D721Med (cell line): ENCODE data around the gene TNXB.
"Not testable (repeated sequence)": the region's sequence is repeated elsewhere in the genome, so short reads cannot be mapped to it uniquely, and the experiment has no call there.

Experiments
- DNase-seq: peaks from one replicate; pipeline ENCODE4 v3.0.0; 2011; ENCODE audit warnings: low spot score; ENCODE audit not compliant: insufficient read length
- FAIRE-seq: peaks from 2 replicates; lab custom pipeline; 2011; peaks lifted over from hg19 to GRCh38; lab: Jason Lieb, UNC
- TF ChIP-seq, protein P1 (sequence below): IDR thresholded peaks from 2 replicates; pipeline ENCODE4 v1.5.1; 2012; ENCODE audit warnings: mild to moderate bottlenecking, control low read depth; ENCODE audit not compliant: insufficient read depth; ENCODE audit errors: missing control alignments

The TNXB gene

DNA sequence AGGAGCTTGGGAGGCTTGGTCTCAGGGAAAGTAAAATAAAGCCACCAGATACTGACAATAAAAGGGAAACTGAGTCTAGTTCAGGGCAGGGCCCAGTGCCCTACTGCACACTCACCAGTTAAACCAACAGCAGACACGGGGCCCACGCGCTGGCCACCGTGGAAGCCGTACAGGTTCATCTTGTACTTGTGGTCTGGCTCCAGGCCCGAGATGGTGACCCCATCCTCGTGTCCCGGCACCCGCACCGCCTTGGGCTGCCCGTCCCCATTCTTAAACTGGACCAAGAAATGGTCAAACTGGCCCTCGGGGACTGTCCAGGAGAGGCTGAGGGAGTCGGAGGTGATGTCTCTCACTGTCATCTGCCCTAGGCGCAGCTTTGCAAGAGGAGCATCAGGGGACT lies 44.4 kb downstream of the TNXB start:
- TF ChIP-seq, protein P1, sequence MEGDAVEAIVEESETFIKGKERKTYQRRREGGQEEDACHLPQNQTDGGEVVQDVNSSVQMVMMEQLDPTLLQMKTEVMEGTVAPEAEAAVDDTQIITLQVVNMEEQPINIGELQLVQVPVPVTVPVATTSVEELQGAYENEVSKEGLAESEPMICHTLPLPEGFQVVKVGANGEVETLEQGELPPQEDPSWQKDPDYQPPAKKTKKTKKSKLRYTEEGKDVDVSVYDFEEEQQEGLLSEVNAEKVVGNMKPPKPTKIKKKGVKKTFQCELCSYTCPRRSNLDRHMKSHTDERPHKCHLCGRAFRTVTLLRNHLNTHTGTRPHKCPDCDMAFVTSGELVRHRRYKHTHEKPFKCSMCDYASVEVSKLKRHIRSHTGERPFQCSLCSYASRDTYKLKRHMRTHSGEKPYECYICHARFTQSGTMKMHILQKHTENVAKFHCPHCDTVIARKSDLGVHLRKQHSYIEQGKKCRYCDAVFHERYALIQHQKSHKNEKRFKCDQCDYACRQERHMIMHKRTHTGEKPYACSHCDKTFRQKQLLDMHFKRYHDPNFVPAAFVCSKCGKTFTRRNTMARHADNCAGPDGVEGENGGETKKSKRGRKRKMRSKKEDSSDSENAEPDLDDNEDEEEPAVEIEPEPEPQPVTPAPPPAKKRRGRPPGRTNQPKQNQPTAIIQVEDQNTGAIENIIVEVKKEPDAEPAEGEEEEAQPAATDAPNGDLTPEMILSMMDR, result no peak
- FAIRE-seq (no peak), DNase-seq (no peak)

DNA sequence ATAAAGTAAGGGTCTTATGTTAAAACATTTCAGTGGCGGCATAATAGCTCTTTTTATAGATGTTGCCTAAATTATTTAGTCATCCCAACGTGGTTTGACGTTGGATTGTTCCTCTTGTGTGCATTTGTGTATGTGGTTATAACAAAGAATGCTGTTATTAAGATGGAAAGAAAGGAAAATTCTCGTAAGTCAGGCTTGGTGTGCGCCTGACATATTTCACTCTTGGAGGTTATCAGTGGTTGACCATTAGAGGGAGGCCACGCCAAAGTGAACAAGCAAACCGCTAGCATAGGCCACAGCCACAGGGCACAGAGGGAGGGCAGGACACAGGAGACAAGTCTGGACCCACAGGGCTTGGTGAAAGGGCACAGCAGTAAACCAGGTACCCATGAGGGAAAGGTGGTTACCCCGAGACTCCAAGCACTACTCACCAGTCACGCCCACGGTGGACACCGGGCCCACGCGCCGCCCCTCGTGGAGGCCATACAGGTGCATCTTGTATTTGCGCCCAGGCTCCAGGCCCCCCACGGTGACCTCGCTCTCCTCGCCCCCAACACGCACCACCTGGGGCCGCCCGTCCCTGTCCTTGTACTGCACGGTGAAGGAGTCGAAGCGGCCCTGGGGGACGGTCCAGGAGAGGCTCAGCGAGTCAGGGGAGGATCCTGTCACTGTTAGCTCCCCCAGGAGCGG lies 48.0 kb downstream of the TNXB start:
- TF ChIP-seq, protein P1, result no peak
- no peak for FAIRE-seq

DNA sequence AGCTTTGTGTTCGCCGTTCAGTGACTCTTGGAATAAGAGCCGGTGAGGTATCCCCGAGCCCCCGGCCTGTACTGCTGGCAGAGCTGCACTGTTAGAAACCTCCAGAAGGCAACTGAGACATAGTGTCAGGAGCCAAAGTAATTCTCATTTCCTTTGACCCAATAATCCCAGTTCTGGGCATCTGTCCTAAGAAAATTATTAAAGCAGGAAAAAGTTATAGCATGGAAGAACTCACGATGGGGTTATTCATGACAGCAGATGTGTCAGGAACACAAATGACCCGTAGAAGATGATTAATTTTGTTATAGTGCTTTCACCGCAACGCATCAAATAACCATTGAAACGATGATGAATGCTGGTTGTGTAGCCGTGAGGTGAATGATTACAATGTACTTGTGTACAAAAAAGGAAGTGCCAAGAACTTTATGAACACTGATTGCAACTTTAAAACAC lies 50.6 kb downstream of the TNXB start:
- DNase-seq (no peak), FAIRE-seq (no peak)
- TF ChIP-seq, protein P1, result no peak

More for the DNA sequence above, 48.0 kb downstream of the TNXB start:
- DNase-seq, result no peak

DNA sequence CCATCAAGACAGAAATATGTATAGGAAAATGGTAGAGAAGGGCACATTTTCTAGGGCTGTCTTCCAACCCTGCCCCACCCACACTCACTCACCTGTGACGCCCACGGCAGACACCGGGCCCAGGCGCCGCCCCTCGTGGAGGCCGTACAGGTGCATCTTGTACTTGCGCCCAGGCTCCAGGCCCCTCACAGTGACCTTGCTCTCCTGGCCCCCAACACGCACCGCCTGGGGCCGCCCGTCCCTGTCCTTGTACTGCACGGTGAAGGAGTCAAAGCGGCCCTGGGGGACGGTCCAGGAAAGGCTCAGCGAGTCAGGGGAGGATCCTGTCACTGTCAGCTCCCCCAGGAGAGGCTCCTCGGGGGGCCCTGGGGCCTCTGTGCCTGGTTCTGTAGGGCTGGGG lies 51.2 kb downstream of the TNXB start:
- no peak for DNase-seq
- FAIRE-seq, result no peak
- TF ChIP-seq, protein P1, result no peak

DNA sequence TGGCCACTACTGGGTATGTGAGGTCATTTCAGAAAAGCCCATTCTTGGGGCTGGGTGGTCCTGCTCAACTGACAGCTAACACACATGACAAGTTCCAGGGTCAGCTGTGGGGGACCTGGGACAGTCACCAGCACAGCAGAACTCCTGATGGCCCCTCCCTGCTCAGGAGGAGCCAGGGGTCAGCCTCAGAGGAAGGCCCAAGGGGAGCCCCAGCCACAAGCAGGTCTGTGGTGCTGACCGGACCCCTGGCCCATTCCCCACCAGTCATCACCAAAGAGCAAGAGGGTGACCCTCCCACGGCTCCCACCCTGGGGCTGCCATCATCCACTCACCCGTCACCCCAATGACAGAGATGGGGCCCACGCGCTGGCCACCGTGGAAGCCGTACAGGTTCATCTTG lies 52.9 kb downstream of the TNXB start:
- DNase-seq (no peak), FAIRE-seq (no peak)
- TF ChIP-seq, protein P1, result no peak

DNA sequence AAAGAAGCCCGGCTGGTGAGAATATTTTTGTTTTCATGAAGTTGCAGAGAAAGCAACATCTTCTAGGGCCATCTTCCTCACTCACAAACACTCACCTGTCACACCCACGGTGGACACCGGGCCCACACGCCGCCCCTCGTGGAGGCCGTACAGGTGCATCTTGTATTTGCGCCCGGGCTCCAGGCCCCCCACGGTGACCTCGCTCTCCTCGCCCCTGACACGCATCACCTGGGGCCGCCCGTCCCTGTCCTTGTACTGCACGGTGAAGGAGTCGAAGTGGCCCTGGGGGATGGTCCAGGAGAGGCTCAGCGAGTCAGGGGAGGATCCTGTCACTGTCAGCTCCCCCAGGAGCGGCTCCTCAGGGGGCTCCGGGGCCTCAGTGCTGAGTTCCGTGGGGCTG lies 53.4 kb downstream of the TNXB start:
- DNase-seq, FAIRE-seq: not testable (repeated sequence)

DNA sequence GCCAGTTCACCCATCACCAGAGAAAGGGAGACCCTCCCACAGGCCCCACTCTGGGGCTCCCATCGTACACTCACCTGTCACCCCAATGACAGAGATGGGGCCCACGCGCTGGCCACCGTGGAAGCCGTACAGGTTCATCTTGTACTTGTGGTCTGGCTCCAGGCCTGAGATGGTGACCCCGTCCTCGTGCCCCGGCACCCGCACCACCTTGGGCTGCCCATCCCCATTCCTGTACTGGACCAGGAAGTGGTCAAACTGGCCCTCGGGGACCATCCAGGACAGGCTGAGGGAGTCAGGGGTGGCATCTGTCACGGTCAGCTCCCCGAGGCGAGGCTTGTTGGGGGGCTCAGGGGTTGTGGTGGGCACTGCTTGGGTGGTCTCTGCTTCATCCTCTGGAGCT lies 55.8 kb downstream of the TNXB start:
- not testable (repeated sequence) for DNase-seq, FAIRE-seq

DNA sequence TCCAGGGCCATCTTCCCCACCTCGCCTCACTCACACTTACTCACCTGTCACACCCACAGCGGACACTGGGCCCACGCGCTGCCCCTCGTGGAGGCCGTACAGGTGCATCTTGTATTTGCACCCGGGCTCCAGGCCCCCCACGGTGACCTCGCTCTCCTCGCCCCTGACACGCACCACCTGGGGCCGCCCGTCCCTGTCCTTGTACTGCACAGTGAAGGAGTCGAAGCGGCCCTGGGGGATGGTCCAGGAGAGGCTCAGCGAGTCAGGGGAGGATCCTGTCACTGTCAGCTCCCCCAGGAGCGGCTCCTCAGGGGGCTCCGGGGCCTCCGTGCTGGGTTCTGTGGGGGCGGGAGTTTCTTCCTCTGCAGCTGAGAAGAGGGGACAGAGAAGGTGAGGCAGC lies 56.5 kb downstream of the TNXB start:
- not testable (repeated sequence) for DNase-seq, FAIRE-seq

DNA sequence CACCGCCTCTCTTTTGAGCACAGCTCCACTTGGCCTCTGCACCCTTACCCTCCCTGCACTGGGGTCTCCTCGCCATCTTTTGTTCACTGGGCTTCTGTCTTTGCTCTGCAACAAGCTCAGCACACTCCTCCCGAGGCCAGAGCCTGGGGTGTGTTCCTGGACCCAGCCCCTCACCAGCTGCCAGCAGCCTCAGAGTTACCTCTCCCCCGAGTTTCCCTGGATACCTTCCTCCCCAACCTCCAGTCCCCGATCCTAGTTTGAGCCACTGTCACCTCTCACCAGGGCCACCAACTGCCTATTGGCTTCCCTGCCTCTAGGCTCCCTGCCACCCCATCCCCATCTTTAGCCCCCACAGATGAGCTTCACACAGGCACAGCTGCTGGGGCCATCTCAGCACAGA lies 58.6 kb downstream of the TNXB start:
- no peak for DNase-seq
- TF ChIP-seq, protein P1, result no peak
- no peak for FAIRE-seq

DNA sequence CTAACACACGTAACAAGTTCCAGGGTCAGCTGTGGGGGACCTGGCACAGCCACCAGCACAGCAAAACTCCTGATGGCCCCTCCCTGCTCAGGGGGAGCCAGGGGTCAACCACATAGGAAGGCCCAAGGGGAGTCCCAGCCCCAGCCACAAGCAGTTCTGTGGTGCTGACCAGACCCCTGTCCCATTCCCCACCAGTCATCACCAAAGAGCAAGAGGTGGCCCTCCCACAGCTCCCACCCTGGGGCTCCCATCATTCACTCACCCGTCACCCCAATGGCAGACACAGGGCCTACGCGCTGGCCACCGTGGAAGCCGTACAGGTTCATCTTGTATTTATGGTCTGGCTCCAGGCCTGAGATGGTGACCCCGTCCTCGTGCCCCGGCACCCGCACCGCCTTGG lies 59.4 kb downstream of the TNXB start:
- not testable (repeated sequence) for FAIRE-seq, DNase-seq

DNA sequence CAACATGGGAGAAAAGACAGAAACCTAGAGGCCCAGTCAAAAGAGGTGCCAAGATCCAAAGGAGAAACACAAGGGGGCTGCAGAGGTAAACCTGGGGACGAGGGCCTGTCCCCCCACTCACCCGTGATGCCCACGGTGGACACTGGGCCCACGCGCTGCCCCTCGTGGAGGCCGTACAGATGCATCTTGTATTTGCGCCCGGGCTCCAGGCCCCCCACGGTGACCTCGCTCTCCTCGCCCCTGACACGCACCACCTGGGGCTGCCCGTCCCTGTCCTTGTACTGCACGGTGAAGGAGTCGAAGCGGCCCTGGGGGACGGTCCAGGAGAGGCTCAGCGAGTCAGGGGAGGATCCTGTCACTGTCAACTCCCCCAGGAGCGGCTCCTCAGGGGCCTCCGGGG lies 60.0 kb downstream of the TNXB start:
- DNase-seq, FAIRE-seq: not testable (repeated sequence)
